Activated naive CD8-positive, alpha-beta T cell treated with anti-CD3 and anti-CD28 coated beads, Interleukin-2, amount 10 ng/mL, durations not matched to agents 7 days and 5 days (primary cell): ENCODE results near the gene SLC33A1. TPM values are rescaled to one million over a fixed set of nuclear protein-coding genes. Genes with fewer than 3 reads are reported as not detected.
"Not testable (repeated sequence)": the region's sequence is repeated elsewhere in the genome, so short reads cannot be mapped to it uniquely, and the experiment has no call there.

Experiments used
- ATAC-seq: fragments of 150-1000 bp; cut with Tn5 transposase; one replicate; pipeline ENCODE4 v1.10.0; 2021; ENCODE audit warnings: low read depth, moderate library complexity
- POLR2A ChIA-PET: fragments of 350-600 bp; sonication (Branson Sonifier 250); formaldehyde crosslinking; loops from one replicate; lab custom pipeline; 2021; ENCODE audit warnings: antibody characterized with exemption; lab: Charles Lee
- DNase-seq: peaks from one replicate; pipeline ENCODE4 v3.0.0; 2021
- H3K27ac Mint-ChIP-seq: one replicate; pipeline ENCODE4 v1.8.0; 2022; ENCODE audit warnings: mild to moderate bottlenecking, mixed read lengths
- H3K27me3 Mint-ChIP-seq: one replicate; pipeline ENCODE4 v1.8.0; 2022; ENCODE audit warnings: mild to moderate bottlenecking, moderate library complexity, mixed read lengths
- H3K36me3 Mint-ChIP-seq: one replicate; pipeline ENCODE4 v1.8.0; 2021; ENCODE audit warnings: mild to moderate bottlenecking, mixed read lengths
- H3K4me1 Mint-ChIP-seq: one replicate; pipeline ENCODE4 v1.8.0; 2021; ENCODE audit warnings: mixed read lengths
- H3K4me3 Mint-ChIP-seq: one replicate; pipeline ENCODE4 v1.8.0; 2022; ENCODE audit warnings: mild to moderate bottlenecking, moderate library complexity, mixed read lengths
- H3K9me3 Mint-ChIP-seq: one replicate; pipeline ENCODE4 v1.8.0; 2021; ENCODE audit warnings: mixed read lengths
- total RNA-seq, 2 experiments: library from RNA; stranded (reverse); gene quantifications; one replicate each; pipeline ENCODE4 v1.2.3, GENCODE V29; 2021

Gene SLC33A1
- total RNA-seq, 2 experiments from 2014 or later: 26.4 to 27.3 TPM

- H3K4me1 Mint-ChIP-seq: peaks cover 27% of the 10 kb centered on the region
- no peak overlapping the region for H3K27ac Mint-ChIP-seq
- H3K27me3 Mint-ChIP-seq: no peaks in the 10 kb centered on the region
Observed at GRCh38 chr3:155872904-155873646, 18.8 kb upstream of the SLC33A1 start.

DNA sequence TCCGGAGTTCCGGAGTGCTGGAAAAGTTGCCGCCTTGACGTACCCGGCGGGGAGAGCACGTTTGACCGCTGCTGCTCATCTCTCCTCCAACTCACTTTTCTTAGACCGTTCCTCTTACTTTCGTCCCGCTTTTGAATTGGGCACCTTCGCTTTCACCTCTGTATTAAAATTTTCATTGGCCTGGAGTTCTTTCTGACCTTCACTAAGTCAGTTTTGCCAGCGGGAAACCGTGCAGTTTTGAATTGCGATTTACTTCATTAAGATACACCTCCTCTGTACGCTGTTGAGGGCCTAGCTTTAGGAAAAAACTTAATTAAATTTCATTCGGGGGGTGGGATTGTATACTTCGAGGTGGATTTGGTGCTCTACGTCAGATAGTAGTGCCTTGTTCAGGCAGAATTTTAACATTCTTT lies 17.5 kb upstream of the SLC33A1 start:
- POLR2A ChIA-PET: interaction anchor here (0.6 to 4.4 kb wide), 6 partner anchors 10 to 66 kb away, joined by 3 to 41 read pairs (median 12); partner anchors contain the start of genes C3orf33 and SLC33A1
- Mint-ChIP-seq H3K36me3 (peaks cover 3% of the 10 kb centered on the region), H3K4me3 (peak overlapping the region; percentile 100), H3K27ac (peak overlapping the region; percentile 98), H3K27me3 (peaks cover 1% of the 10 kb centered on the region), H3K9me3 (no peaks in the 10 kb centered on the region), H3K4me1 (peaks cover 22% of the 10 kb centered on the region)
- ATAC-seq (no peak), DNase-seq (no peak)

More at GRCh38 chr3:155872904-155873646, 18.8 kb upstream of the SLC33A1 start:
- H3K9me3 Mint-ChIP-seq: no peaks in the 10 kb centered on the region
- DNase-seq (no peak), ATAC-seq (no peak)
- H3K36me3 Mint-ChIP-seq: peaks cover 6% of the 10 kb centered on the region
- H3K4me3 Mint-ChIP-seq: peak overlapping the region; percentile 100
- POLR2A ChIA-PET: interaction anchor here (4.4 kb wide), 1 partner anchor 67 kb away, joined by 33 read pairs; the partner anchor contains the start of gene C3orf33

GRCh38 chr3:155870945-155871745 lies 16.9 kb upstream of the SLC33A1 start:
- H3K4me1 Mint-ChIP-seq: peaks cover 19% of the 10 kb centered on the region

GRCh38 chr3:155870133-155870944 lies 16.1 kb upstream of the SLC33A1 start, which contains the start of gene GMPS:
TSS of gene GMPS (plus strand) at chr3:155870650. CDS start at chr3:155870871, 221 bp downstream.
- peaks cover 1% of the 10 kb centered on the region for H3K27me3 Mint-ChIP-seq
- peaks cover 15% of the 10 kb centered on the region for H3K4me1 Mint-ChIP-seq
- peaks cover 3% of the 10 kb centered on the region for H3K36me3 Mint-ChIP-seq
- peak within 1 kb of the TSS; percentile 100 for H3K4me3 Mint-ChIP-seq
- H3K9me3 Mint-ChIP-seq: no peaks in the 10 kb centered on the region
- POLR2A ChIA-PET: interaction anchor here (0.6 to 4.4 kb wide), 8 partner anchors 9 to 1290 kb away, joined by 3 to 41 read pairs (median 5); partner anchors contain the start of genes C3orf33, CCNL1 and SLC33A1
- H3K27ac Mint-ChIP-seq: peak within 1 kb of the TSS; percentile 98
- ATAC-seq (peak; percentile 91), DNase-seq (peak; percentile 99)

More at GRCh38 chr3:155870945-155871745, 16.9 kb upstream of the SLC33A1 start:
- POLR2A ChIA-PET: interaction anchor here (0.6 to 4.4 kb wide), 7 partner anchors 9 to 65 kb away, joined by 3 to 41 read pairs (median 5); partner anchors contain the start of genes C3orf33 and SLC33A1
- DNase-seq: peak; percentile 69
- peak; percentile 17 for ATAC-seq
- peaks cover 3% of the 10 kb centered on the region for H3K36me3 Mint-ChIP-seq
- H3K9me3 Mint-ChIP-seq: no peaks in the 10 kb centered on the region
- peak overlapping the region; percentile 98 for H3K27ac Mint-ChIP-seq
- peaks cover 1% of the 10 kb centered on the region for H3K27me3 Mint-ChIP-seq
- H3K4me3 Mint-ChIP-seq: peak overlapping the region; percentile 100

- POLR2A ChIA-PET: interaction anchor here (0.7 to 4.4 kb wide), 7 partner anchors 8 to 1290 kb away, joined by 3 to 41 read pairs (median 5); partner anchors contain the start of genes C3orf33, CCNL1 and SLC33A1
- Mint-ChIP-seq H3K27ac (peak overlapping the region; percentile 93), H3K4me1 (peaks cover 13% of the 10 kb centered on the region), H3K27me3 (peaks cover 1% of the 10 kb centered on the region), H3K4me3 (peak overlapping the region; percentile 89), H3K36me3 (peaks cover 3% of the 10 kb centered on the region), H3K9me3 (no peaks in the 10 kb centered on the region)
- no peak for DNase-seq
- no peak for ATAC-seq
Observed at GRCh38 chr3:155869691-155870090, 15.5 kb upstream of the SLC33A1 start.

- POLR2A ChIA-PET: interaction anchor here (0.7 to 2.8 kb wide), 4 partner anchors 7 to 814 kb away, joined by 3 to 19 read pairs (median 10); partner anchors contain the start of genes C3orf33, GMPS and SLC33A1
- H3K27ac Mint-ChIP-seq: peak overlapping the region; percentile 91
- no peaks in the 10 kb centered on the region for H3K9me3 Mint-ChIP-seq
- peak overlapping the region; percentile 57 for H3K4me3 Mint-ChIP-seq
- peaks cover 1% of the 10 kb centered on the region for H3K27me3 Mint-ChIP-seq
- peaks cover 24% of the 10 kb centered on the region for H3K4me1 Mint-ChIP-seq
- DNase-seq: no peak
- ATAC-seq: no peak
- H3K36me3 Mint-ChIP-seq: no peaks in the 10 kb centered on the region
Observed at GRCh38 chr3:155863072-155863784, 9.0 kb upstream of the SLC33A1 start.

DNA sequence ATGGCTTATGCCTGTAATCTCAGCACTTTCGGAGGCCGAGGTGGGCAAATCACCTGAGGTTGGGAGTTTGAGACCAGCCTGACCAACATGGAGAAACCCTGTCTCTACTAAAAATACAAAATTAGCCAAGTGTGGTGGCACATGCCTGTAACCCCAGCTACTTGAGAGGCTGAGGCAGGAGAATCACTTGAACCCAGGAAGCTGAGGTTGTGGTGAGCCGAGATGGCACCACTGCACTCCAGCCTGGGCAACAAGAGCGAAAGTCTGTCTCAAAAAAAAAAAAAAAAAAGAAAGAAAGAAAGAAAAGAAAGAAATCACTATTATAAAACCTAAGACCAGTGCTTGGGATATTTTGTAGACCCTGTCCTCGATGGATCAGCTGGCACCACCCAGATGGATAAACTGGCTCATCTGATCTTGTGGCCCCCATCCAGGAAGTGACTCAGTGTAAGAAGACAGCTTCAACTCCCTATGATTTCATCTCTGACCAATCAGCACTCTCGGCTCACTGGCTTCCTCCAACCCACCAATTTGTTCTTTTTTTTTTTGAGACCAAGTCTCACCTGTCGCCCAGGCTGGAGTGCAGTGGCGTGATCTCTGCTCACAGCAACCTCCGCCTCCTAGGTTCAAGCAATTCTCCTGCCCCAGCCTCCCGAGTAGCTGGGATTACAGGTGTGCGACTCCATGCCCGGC lies 8.2 kb upstream of the SLC33A1 start:
- not testable (repeated sequence) for H3K27me3 Mint-ChIP-seq
- POLR2A ChIA-PET: interaction anchor here (0.7 to 2.8 kb wide), 6 partner anchors 8 to 815 kb away, joined by 3 to 19 read pairs (median 8); partner anchors contain the start of genes C3orf33, GMPS and SLC33A1
- ATAC-seq: peak; percentile 93

GRCh38 chr3:155861476-155862183 lies 7.4 kb upstream of the SLC33A1 start:
- POLR2A ChIA-PET: interaction anchor here (0.5 to 2.8 kb wide), 6 partner anchors 8 to 406 kb away, joined by 4 to 19 read pairs (median 8); partner anchors contain the start of genes C3orf33, GMPS and SLC33A1
- H3K27ac Mint-ChIP-seq: peak overlapping the region; percentile 91
- no peaks in the 10 kb centered on the region for H3K27me3 Mint-ChIP-seq
- no peaks in the 10 kb centered on the region for H3K9me3 Mint-ChIP-seq
- H3K4me3 Mint-ChIP-seq: peak overlapping the region; percentile 57
- DNase-seq (no peak), ATAC-seq (no peak)
- no peaks in the 10 kb centered on the region for H3K36me3 Mint-ChIP-seq
- H3K4me1 Mint-ChIP-seq: peaks cover 27% of the 10 kb centered on the region

More for the DNA sequence above, 8.2 kb upstream of the SLC33A1 start:
- peak overlapping the region; percentile 57 for H3K4me3 Mint-ChIP-seq
- H3K36me3 Mint-ChIP-seq, H3K9me3 Mint-ChIP-seq: not testable (repeated sequence)
- peak overlapping the region; percentile 91 for H3K27ac Mint-ChIP-seq
- peaks cover 24% of the 10 kb centered on the region for H3K4me1 Mint-ChIP-seq
- DNase-seq: peak; percentile 40

DNA sequence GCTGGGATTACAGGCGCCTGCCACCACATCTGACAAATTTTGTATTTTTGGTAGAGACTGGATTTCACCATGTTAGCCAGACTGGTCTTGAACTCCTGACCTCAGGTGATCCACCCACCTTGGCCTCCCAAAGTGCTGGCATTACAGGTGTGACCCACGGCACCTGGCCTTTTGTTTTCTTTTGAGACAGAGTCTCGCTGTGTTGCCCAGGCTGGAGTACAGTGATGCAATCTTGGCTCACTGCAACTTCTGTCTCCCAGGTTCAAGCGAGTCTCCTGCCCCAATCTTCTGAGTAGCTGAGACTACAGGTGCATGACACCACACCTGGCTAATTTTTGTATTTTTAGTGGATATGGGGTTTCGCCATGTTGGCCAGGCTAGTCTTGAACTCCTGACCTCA lies 6.2 kb upstream of the SLC33A1 start:
- peaks cover 30% of the 10 kb centered on the region for H3K4me1 Mint-ChIP-seq
- not testable (repeated sequence) for H3K36me3 Mint-ChIP-seq, H3K9me3 Mint-ChIP-seq, H3K4me3 Mint-ChIP-seq, H3K27me3 Mint-ChIP-seq, ATAC-seq, H3K27ac Mint-ChIP-seq, DNase-seq
- POLR2A ChIA-PET: interaction anchor here (2.8 kb wide), 2 partner anchors 10 to 54 kb away, joined by 10 to 19 read pairs; partner anchors contain the start of genes C3orf33 and GMPS

GRCh38 chr3:155859859-155860258 lies 5.6 kb upstream of the SLC33A1 start:
- Mint-ChIP-seq H3K27ac (peak overlapping the region; percentile 14), H3K4me1 (peaks cover 32% of the 10 kb centered on the region), H3K36me3 (no peaks in the 10 kb centered on the region), H3K27me3 (no peaks in the 10 kb centered on the region), H3K9me3 (no peaks in the 10 kb centered on the region), H3K4me3 (no peak overlapping the region)
- DNase-seq (no peak), ATAC-seq (peak; percentile 43)
- POLR2A ChIA-PET: no interaction called here
